Suppressor macrophage (primary cell): Measurements from ENCODE around the gene FHOD3.

ENCODE experiments used
- DNase-seq, 4 experiments: peaks; one replicate each; pipeline ENCODE4 v3.0.0-alpha.2; 2020 to 2022

The FHOD3 gene

DNA sequence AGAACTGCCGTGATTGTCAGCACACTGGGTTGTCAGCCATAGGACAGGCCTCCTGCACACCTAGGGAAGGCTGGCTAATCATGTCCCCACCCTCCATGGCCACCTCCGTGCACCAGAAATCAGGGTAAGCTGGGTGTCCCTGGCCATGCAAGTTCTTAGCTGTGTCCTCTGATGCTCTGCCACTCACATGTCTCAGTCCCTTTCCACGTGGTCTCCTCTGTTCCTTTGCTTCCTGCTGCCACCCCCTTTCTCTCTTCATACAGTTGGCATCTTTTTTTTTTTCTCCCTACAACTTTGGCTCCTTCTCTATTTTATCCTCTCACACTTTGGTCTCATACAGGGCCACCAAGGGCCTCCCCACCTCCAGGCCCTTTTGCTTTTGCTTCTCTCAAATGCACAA, 377.6 kb downstream of the FHOD3 start:
- no peak for DNase-seq

DNA sequence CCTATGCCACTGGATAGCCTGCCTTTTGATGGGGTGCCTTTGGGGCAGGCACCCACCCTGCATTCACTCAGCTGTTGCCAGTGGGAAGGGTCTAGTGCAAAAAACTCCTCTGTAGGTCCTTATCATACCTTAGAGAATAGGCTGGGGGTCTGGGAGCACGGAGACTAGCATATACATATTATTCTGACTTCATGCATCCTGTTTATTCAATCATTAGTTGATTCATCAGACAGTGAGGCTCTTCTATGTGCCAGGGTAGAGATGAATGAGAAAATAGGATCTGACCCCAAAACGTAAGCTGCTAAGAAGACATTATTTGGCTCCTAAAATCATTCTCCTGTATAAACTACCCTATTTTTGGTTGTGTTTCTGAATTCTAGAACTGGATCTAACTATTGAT, 378.0 kb downstream of the FHOD3 start:
- no peak for DNase-seq

DNA sequence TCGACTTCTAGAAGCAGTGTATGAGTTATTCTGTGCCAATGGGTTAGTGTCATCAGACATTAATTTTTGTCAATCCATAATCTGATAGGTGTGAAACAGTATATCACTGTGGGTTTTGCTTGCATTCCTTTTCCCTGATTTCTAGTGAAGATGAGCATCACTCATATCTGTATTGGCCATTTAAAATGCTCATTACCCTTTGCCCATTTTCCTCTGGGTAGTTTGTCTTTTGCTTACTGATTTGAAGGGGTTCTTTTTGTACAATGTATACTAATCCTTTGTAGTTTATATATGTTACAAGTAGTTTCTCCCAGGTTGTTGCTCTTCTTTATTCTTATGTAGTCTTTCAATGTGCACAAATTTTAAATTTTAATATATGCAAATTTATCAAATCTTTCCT, 379.1 kb downstream of the FHOD3 start:
- no peak for DNase-seq

DNA sequence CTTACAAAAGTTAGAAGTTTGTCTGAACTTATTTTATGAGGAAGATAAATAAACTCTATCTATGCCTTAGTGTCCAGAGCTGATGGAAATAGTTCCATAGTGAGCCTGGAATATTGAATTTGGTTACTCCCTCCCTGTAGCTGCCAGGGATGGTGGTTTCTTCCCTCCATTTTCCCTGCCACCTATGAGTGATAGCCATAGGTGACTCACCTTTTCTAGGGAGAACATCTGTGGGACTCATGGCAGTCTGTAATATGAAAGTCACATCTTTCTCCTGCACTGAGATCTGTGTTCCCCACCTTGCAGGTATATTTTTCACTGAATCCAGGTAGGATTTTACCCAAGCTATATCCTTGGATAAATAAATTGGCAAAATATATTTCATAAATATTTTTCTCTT, 382.5 kb downstream of the FHOD3 start:
- DNase-seq = no peak

DNA sequence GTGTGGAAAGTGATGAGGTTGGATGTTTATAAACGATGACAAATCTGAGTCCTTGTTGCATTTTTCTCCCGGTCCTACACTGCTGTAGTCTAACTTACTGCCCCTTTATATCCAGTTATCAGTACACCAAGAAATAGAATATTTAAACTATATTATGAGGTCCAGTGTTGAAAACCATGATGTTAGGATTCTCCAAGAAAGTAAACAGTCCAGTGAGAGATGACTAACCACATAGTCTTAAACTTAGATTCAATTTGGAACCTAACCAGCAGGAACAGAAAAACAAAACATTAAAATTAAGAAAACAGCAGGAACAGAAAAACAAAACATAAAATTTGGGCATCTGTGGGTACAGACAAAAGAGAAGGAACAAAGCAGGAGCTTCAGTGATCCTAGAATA, 388.1 kb downstream of the FHOD3 start:
- DNase-seq = no peak

DNA sequence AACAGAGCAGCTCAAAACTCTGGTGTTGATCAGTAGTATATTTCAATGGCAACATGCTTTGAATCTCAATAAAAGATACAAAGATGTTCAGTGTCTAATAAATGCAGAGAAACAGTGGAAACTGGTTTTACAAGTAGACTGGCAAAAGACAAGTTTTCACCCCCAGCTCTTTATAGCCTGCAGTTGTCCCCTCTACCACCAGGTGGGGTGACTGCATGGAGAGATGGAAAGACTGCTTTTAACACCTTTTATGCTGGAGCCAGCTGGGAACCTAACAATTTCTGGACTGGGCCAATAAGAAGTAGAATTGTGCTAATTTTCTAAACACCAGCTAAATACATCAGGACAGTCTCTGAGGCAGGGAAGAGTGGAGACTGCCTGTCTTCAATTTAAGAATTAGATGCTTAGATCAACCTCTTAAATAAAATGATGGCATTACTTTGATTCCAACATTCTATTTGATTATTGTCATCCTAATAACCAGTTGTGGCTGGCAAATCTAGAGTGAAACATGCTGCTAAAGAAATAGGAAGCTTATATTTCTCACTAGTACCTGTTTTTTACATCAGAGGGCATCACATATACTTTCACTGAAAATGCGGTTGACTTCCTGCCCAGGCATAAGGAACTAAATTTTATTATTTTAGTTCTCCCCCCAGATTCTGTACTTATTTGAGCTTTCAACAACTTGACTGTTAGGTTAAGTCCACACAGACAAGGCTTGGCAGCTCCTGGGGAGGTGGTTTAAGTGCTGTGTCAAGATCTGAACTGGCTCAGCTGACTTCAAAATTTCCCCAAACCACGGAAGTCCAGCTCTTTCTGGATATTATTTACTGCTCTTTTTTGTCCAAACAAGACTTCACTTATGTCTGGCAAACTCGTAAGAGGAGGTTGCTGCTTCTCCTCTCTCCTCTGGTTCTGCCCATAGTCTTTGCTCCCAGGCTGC, 390.8 kb downstream of the FHOD3 start:
- DNase-seq = peak; percentile 54 to 71 (median 62)

DNA sequence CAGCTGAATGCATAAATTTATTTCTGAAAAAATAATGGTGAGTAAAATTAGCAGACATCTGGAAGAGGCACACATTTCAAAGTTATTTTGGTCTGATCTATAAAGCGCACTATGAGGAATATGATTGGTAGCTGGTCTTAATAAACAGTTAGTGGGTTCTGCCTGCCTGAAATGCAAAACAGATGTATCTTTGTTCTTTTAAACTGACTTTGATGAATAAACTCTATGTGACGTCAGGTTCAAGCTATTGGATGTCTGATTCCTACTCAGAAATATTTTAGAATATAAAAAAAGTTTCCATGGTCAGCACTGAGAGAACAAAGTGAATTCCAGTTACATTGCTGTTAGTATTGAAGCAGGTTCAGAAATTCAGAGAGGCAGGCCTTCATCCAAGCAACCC, 394.9 kb downstream of the FHOD3 start:
- no peak for DNase-seq

DNA sequence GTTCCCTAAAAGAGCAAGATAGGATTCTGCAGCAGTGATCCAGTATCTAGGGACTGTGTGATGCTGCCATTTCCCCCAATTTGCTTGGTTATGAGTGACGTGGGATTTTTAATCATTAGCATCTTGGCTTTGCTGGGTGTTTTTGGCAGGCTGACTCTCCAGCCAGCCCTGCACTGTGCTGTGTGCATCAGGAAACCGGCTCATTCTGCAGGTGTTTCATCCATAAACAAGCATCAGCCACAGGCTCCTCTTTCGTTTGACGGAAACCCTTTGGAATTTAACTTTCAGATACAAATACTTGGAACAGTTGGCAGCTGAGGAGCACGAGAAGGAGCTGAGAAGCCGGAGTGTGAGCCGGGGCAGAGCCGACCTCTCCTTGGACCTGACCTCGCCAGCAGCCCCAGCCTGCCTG, 395.4 kb downstream of the FHOD3 start:
- no peak for DNase-seq

DNA sequence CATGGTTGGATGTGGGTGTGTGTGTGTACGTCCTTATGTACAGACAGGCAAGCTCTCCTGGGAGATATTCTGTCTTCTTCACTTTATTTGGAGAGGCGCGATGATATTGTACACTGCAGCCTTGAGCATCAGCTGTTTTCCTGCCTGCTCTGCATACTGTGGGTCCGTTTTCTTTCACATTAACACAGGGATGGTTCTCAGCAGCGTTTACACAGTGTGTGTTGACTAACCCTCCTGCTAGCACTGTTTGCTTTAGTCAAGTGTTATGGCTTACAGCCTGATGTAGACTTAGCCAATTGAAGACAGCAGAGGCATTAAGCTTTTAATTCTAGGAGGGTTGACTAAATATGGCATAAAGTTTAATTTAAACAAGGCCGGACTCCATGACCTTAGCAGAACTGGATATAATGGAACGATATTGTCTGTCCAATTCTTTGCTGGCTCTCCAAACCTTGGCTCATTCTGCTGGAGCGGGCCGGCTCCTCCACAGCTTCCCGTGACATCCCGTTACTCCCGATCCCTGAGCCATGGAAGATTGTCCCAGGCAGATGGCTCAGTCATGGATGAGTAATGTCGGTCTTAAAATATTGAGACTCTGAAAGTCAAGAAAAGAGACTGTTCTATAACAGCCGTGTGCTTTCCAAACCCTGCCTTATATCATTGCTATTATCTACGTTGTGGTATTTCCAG, 396.6 kb downstream of the FHOD3 start:
- DNase-seq = no peak

DNA sequence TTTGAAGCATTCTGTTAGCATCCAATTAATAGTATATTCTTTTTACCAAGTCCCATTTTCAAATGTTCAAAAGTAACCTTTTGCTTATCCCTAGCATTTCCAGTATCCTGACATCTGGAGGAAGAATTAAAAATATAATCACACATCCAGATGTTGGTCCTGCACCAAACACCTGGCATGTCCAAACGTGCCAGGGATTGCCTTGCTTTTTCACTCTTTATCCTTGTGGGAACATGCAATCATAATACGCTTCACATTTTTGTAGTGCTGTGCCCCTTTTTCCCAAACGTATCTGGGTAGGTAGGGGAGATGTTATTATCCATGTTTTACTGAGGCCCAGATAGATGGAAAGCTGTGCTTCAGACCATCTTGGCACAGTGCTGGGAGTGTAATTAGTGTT, 398.3 kb downstream of the FHOD3 start:
- DNase-seq = no peak

DNA sequence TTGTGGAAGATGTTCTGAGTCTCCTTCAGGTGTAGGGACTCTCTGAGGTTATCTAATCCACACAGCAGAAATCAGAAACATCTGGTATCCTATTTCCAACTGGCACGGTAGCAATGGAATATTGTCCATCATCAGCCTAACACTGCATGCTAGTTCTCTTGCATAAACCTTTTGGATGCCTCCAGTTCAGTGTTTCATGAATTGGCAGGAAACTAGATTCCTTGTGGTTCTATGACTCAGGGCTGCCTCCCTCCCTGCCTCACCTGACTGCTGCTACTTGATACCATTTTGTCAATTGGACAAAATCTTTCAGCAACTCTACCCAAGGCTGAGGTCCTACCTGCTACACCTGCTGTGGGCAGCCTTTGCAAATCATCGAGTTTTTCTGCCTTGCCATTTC, 400.4 kb downstream of the FHOD3 start:
- DNase-seq = no peak

DNA sequence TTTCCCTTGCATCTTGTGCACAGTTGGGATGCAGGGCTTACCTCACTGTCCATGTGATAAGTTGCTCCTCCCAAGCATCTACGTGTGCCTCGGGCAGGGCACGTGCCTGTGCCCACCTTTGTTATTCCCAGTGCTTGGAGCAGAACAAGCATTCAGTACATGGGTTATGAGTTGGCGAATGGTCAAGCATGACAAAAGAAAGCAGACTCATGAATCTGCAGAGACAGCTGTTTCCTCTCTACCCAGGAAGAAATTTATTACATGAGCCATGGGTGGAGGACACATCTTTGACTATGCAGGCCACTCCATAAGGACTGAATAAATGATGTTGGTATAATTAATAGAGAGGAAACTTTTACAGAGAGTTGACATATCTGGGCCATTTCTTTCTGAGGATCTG, 403.4 kb downstream of the FHOD3 start:
- DNase-seq = no peak

DNA sequence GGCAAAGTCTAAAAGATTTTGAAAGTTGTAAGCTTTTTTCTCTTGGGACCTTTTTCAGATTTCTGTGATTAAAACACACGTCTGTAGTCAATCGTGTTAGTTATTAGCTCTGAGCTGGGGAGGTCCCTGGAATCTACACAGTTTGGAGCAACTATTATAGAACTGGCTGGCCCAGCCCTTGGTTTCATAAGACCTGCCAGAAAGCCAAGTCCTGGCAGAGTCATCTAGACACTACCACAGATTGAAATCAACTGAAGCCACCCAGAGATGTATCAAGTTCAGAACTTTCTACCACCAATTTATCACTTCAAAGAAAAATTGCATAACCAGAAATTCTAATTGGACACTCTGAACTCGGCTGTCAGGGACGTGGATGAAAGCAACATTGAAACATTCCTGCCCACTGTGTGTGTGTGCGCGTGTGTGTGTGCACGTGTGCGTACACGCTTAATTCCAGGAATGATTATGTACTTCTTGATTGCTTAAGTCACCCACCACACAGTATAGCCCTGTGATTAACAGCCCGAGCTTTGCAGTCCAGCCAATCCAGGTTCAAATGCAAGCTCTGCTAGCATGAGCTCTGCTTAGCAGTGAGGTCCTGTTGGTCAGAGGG, 405.0 kb downstream of the FHOD3 start:
- no peak for DNase-seq

DNA sequence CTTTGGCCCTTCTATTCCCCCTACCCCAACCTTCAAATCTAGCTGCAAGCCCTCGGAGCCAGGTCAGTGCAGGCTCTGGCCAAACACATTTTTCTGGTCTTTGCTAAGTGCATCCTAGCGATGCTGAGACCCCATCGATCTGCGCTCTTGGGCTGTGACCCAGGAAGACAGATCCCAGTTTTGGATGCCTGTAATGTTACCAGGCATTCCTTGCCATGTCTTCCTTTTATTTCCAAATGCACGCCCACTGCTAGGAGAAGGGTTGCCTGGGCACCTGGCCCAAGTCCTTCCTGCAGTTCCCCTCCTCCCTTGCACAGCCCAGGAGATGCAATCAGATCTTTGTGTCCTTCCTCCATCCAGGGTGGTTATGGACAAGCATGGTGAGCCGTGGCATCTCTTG, 406.6 kb downstream of the FHOD3 start:
- DNase-seq = no peak

DNA sequence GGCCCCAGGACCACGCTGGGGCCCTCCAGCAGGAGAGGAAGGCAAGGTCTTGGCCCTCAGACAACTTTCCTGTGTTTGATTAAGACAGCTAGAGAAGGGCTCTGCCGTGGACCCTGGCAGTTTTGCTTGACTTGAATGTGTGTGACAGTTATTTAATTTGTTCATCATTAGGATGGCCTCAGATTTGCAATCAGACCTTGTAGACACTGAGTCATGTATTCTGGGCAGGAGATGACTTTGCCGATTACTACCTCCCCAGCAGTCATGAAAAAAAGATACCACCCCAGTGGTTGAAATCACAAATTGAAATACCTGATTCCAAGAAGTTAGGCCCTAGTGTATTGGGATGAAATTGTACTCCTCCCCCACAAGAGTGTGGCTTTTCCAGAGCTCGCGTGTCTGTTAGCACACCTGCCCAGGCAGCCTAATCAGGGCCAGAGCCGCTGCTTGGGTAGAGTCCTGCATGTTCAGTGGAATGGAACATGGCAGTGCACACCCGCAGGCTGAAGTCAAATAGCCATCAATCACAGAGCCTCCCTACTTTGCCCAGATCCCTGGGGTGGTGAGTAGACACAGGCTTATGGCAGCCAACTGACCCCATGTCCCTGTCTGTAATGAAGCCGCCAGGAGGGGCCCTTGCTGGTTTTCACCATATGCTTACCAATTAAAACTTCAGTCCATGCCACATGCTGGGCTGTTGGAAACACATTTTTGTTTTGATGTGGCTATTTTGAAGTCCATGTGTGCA, 408.8 kb downstream of the FHOD3 start:
- no peak for DNase-seq

DNA sequence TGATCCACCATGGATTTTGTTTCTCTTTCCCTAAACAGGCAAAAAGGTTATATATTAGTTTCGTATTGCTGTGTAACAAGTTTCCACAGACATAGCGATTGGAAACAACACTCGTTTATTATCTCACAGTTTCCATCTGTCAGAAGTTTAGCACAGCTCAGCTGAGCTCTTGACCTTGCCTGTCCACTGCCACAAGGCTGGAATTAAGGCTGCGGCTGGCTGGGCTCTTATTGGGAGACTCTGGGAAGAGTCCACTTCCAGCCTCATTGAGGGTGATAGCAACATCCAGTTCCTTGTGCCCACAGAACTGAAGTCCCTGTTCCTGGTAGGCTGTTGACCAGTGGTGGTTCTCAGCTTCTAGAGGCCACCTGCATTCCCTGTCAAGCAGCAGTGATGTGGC, 410.9 kb downstream of the FHOD3 start:
- no peak for DNase-seq

DNA sequence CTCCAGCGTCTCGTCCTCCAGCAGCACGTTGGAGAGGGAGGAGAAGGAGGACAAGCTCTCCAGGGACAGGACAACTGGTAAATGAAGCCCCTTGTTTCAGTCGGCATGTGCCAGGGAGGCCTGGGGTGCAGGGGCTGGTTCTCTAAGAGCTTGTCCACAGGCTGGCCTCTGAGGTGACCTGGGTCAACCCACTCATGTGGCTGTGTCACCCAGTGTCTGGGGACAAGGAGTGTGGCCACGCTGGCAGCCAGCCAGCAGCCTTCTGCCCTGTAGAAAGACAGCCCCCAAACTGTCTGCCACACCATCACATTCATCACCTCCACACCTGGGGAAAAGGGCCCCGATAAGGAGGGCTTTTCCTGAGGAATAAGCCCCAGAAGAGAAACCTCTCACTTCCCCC, 411.8 kb downstream of the FHOD3 start:
- no peak for DNase-seq

DNA sequence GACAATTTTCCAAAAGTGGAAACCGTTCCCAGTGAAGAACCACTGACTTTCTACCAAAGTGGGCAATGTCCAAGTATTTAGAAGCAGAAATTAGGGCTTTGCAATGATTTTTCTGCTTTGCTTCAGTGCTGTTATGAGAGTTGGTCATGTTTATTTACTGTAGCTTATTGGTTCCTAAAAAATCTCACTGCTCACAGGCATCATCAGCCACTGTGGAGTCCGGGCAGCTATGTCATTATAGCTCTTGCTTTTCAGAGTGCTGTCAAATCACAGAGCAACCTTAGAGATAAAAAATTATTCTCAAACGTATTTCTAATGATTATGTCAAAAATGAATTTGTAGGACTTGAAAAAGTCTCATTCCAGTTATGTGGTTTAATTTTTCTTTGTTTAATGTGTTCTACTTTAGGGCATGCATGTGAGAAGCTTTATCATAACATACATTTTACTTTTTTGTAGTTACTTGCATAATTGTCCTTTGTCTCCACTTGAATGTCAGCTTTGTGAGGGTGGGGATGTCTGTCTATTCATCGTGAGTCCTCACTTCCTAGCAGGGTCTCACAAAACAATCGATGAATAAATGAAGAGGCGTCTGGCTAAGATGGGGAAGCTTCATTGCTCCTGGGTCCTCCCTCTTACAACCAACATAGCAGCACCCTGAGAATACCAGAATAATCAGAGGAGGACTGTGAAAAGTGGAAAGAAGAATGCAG, 413.7 kb downstream of the FHOD3 start:
- DNase-seq = no peak

DNA sequence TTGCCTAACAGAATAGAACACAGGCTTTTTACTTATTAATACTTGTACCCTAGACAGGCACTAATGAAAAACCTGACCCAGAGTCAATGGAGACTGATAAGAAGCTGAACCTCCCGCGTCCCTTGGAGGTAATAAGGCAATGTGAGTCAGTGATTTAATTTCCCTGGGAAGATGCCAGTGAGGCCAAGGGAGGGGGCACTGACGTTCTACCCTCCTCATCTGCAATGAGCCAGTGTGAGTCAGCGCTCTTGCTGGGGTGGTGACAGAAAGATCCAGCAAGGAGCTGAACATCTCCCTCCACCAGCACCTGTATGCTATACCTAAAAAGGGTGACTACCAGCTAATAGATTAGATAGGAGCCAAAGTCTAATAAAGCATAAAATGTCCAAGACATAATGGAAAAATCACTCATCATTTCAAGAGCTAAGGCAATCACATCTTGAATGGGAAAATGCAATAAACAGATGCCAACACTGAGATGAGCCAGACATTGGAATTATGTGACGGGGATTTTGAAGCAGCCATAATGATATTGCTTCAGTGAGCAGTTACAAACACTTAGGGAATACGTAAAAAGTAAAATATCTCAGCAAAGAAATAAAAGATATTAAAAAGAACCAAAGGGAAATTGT, 414.4 kb downstream of the FHOD3 start:
- DNase-seq = no peak

DNA sequence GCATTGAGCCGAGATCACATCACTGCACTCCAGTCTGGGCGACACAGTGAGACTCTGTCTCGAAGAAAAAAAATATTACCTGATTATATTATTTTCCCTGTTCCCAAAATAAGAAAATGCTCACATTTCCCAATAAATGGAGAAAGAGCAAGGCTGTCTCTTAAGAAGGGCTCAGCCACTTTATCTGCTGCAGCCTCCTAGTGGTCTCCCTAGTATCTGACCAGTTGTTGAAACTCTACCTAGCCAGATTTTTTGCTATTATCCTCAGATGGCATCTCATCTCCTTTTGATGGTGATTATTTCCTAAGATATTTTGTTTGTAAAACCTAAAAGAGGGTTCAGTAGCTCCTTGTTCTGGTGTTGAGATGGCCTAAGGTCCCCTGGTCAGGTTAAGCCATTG, 417.0 kb downstream of the FHOD3 start:
- no peak for DNase-seq

DNA sequence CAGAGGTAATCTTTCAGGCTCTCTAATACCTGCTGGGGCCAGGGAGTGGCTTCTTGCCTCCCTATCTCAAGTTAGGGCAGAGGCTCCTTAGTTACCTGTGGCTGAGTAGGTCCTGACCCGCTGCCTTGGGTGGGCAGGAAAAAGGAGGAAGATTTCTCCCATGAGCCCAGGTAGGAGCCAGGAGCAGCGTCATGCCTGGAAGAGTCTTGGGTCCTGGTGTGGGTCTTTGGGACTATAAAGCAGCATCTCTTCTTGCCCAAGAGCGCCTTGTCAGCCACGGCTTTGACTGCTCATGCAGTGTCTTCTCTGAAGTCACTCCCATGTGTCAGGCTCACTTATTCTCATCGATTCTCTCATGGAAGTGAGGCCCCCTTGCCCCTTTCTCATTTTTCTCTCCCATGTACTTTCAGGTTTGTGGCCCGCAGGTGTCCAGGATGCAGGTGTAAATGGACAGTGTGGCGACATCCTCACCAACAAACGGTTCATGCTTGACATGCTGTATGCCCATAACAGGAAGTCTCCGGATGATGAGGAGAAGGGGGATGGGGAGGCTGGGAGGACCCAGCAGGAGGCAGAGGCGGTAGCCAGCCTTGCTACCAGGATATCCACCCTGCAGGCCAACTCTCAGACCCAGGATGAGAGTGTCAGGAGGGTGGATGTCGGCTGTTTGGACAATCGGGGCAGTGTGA, 420.1 kb downstream of the FHOD3 start:
- no peak for DNase-seq
